Measurements from ENCODE around the gene DUSP28. TPM values are rescaled to one million over a fixed set of nuclear protein-coding genes. Genes with fewer than 3 reads are reported as not detected.

DUSP28 gene
- total and polyA plus RNA-seq, 2 of the 13 experiments (the other 11 are each of a cell fraction or from before 2014, with no cell fraction given): 5.2 to 8.6 TPM

- TF ChIP-seq ZNF670 (CRISPR knock-in tag; IDR thresholded peaks at IDR 0.05; ENCODE audit: borderline replicate concordance) (no peak), SIX1 (CRISPR knock-in tag; IDR thresholded peaks at IDR 0.05; ENCODE audit: borderline replicate concordance) (no peak), NR1H2 (CRISPR knock-in tag; IDR thresholded peaks at IDR 0.05; ENCODE audit: borderline replicate concordance, low read depth) (no peak), ZBTB8A (CRISPR knock-in tag; IDR thresholded peaks at IDR 0.05; ENCODE audit: borderline replicate concordance, low read depth) (no peak), GMEB2 (CRISPR knock-in tag; IDR thresholded peaks at IDR 0.05; ENCODE audit: low read depth) (no peak), SRY (CRISPR knock-in tag; IDR thresholded peaks at IDR 0.05) (no peak), ZUFSP (CRISPR knock-in tag; IDR thresholded peaks at IDR 0.05; ENCODE audit: borderline replicate concordance) (no peak), GPN1 (CRISPR knock-in tag; IDR thresholded peaks at IDR 0.05; ENCODE audit: borderline replicate concordance) (no peak), SP140L (CRISPR knock-in tag; IDR thresholded peaks at IDR 0.05; ENCODE audit: borderline replicate concordance) (no peak), ZNF180 (CRISPR knock-in tag; IDR thresholded peaks at IDR 0.05; ENCODE audit: borderline replicate concordance, low read depth) (no peak), TFE3 (CRISPR knock-in tag; IDR thresholded peaks at IDR 0.05) (no peak), ZNF777 (CRISPR knock-in tag; IDR thresholded peaks at IDR 0.05) (0 out of 2 replicates have a peak, but pooled peaks have one; percentile 24), MAFG (CRISPR knock-in tag; IDR thresholded peaks at IDR 0.05) (no peak), ELF3 (CRISPR knock-in tag; IDR thresholded peaks at IDR 0.05) (no peak)
- TF ChIP-seq, protein P1, sequence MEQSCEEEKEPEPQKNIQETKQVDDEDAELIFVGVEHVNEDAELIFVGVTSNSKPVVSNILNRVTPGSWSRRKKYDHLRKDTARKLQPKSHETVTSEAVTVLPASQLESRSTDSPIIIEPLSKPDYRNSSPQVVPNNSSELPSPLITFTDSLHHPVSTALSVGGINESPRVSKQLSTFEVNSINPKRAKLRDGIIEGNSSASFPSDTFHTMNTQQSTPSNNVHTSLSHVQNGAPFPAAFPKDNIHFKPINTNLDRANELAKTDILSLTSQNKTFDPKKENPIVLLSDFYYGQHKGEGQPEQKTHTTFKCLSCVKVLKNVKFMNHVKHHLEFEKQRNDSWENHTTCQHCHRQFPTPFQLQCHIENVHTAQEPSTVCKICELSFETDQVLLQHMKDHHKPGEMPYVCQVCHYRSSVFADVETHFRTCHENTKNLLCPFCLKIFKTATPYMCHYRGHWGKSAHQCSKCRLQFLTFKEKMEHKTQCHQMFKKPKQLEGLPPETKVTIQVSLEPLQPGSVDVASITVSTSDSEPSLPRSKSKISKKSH (CRISPR knock-in tag; IDR thresholded peaks at IDR 0.05; ENCODE audit: borderline replicate concordance): no peak
- TF ChIP-seq, protein P2, sequence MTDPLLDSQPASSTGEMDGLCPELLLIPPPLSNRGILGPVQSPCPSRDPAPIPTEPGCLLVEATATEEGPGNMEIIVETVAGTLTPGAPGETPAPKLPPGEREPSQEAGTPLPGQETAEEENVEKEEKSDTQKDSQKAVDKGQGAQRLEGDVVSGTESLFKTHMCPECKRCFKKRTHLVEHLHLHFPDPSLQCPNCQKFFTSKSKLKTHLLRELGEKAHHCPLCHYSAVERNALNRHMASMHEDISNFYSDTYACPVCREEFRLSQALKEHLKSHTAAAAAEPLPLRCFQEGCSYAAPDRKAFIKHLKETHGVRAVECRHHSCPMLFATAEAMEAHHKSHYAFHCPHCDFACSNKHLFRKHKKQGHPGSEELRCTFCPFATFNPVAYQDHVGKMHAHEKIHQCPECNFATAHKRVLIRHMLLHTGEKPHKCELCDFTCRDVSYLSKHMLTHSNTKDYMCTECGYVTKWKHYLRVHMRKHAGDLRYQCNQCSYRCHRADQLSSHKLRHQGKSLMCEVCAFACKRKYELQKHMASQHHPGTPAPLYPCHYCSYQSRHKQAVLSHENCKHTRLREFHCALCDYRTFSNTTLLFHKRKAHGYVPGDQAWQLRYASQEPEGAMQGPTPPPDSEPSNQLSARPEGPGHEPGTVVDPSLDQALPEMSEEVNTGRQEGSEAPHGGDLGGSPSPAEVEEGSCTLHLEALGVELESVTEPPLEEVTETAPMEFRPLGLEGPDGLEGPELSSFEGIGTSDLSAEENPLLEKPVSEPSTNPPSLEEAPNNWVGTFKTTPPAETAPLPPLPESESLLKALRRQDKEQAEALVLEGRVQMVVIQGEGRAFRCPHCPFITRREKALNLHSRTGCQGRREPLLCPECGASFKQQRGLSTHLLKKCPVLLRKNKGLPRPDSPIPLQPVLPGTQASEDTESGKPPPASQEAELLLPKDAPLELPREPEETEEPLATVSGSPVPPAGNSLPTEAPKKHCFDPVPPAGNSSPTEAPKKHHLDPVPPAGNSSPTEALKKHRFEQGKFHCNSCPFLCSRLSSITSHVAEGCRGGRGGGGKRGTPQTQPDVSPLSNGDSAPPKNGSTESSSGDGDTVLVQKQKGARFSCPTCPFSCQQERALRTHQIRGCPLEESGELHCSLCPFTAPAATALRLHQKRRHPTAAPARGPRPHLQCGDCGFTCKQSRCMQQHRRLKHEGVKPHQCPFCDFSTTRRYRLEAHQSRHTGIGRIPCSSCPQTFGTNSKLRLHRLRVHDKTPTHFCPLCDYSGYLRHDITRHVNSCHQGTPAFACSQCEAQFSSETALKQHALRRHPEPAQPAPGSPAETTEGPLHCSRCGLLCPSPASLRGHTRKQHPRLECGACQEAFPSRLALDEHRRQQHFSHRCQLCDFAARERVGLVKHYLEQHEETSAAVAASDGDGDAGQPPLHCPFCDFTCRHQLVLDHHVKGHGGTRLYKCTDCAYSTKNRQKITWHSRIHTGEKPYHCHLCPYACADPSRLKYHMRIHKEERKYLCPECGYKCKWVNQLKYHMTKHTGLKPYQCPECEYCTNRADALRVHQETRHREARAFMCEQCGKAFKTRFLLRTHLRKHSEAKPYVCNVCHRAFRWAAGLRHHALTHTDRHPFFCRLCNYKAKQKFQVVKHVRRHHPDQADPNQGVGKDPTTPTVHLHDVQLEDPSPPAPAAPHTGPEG (CRISPR knock-in tag; IDR thresholded peaks at IDR 0.05): no peak
Measured at GRCh38 chr2:240564561-240565332, 4.6 kb downstream of the DUSP28 start (continued).
